ENCODE measurements around the gene DNAJC16. TPM values are rescaled to one million over a fixed set of nuclear protein-coding genes. Genes with fewer than 3 reads are reported as not detected.
"Not testable (repeated sequence)": the region's sequence is repeated elsewhere in the genome, so short reads cannot be mapped to it uniquely, and the experiment has no call there.

Gene DNAJC16
- total and polyA plus RNA-seq, 9 of the 15 experiments (the other 6 are each of a cell fraction or from before 2014, with no cell fraction given) = 6.9 to 16.8 (median 12.8) TPM

- H3K4me2 ChIP-seq (ENCODE audit: insufficient read depth, low read length); H3K9me1 ChIP-seq (ENCODE audit: control insufficient read depth, insufficient read depth, low read length); H2AFZ ChIP-seq (ENCODE audit: low read depth, low read length); BruUV-seq (replicated peaks); H4K20me1 ChIP-seq (replicated peaks; ENCODE audit: control insufficient read depth, insufficient read depth, low read length); CTCF ChIA-PET (ENCODE audit: low intra/inter-chr PET ratio); H3K9ac ChIP-seq (ENCODE audit: insufficient read depth in 1 of 2, low read depth in 2 of 2, low read length in 2 of 2); H3K27ac ChIP-seq (ENCODE audit: extremely low read depth, low read depth, low read length); H3K4me3 ChIP-seq; H3K36me3 ChIP-seq (ENCODE audit: control insufficient read depth, insufficient read depth, low read length); intact Hi-C loops (cut with micrococcal nuclease); FAIRE-seq; H3K9me3 ChIP-seq (replicated peaks; ENCODE audit: control insufficient read depth, insufficient read depth, low read depth, low read length); H3K27me3 ChIP-seq (ENCODE audit: control insufficient read depth in 2 of 2, insufficient read depth in 2 of 2, low read length in 2 of 2); in situ Hi-C loops (cut with MboI); H3K4me1 ChIP-seq (replicated peaks in 1 of 2; ENCODE audit: control insufficient read depth in 2 of 2, insufficient read depth in 2 of 2, low read length in 2 of 2); DNase-seq (ENCODE audit: extremely low read depth in 1 of 4, low spot score in 3 of 4); ATAC-seq; H3K79me2 ChIP-seq (ENCODE audit: control insufficient read depth, insufficient read depth, low read length): not testable (repeated sequence)
- WGBS (ENCODE audit: insufficient coverage, low coverage, missing lambda C conversion rate) = 74% methylated on average over 17 of the region's 17 CpGs
- POLR2A ChIA-PET = interaction anchor here (0.6 to 0.8 kb wide), 2 partner anchors 9 to 233 kb away, joined by 3 read pairs; no protein-coding TSS in a partner anchor
Observed at GRCh38 chr1:15486844-15487610, 39.6 kb upstream of the DNAJC16 start.

DNA sequence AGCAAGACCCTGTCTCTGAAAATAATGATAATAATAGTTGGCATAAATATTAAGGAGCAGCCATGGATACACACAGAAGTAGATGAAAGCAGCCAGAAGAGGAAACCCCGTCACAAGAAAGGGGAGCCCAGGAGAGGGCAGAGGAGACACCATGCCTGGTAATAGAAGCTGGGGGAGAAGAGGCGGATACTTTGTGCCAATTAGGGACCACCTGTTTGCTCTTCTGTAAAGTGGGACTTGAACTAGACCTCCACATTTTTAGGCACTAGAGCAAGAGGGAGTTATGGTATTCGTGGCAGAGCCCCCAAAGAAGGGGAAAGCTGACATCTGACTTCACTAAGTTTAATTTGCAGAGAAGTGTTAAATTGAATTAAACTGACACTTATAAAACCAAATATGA, 38.3 kb upstream of the DNAJC16 start:
- Histone ChIP-seq H3K36me3 (ENCODE audit: control insufficient read depth, insufficient read depth, low read length) (peaks cover 17% of the 10 kb centered on the region; the same call in 2 of the 3 replicates), H3K4me2 (ENCODE audit: insufficient read depth, low read length) (no peak overlapping the region), H3K27ac (ENCODE audit: extremely low read depth, low read depth, low read length) (no peak overlapping the region), H3K4me1 (replicated peaks in 1 of 2; ENCODE audit: control insufficient read depth in 2 of 2, insufficient read depth in 2 of 2, low read length in 2 of 2) (peaks cover 0 to 4% of the 10 kb centered on the region in 2 experiments; a peak in 1 of 5 replicates), H3K9me3 (replicated peaks; ENCODE audit: control insufficient read depth, insufficient read depth, low read depth, low read length) (no peaks in the 10 kb centered on the region), H3K9me1 (ENCODE audit: control insufficient read depth, insufficient read depth, low read length) (no peaks in the 10 kb centered on the region), H2AFZ (ENCODE audit: low read depth, low read length) (no peak overlapping the region), H3K27me3 (ENCODE audit: control insufficient read depth in 2 of 2, insufficient read depth in 2 of 2, low read length in 2 of 2) (no peaks in the 10 kb centered on the region), H4K20me1 (replicated peaks; ENCODE audit: control insufficient read depth, insufficient read depth, low read length) (no peaks in the 10 kb centered on the region), H3K4me3 (no peak overlapping the region), H3K79me2 (ENCODE audit: control insufficient read depth, insufficient read depth, low read length) (no peaks in the 10 kb centered on the region), H3K9ac (ENCODE audit: insufficient read depth in 1 of 2, low read depth in 2 of 2, low read length in 2 of 2) (no peak overlapping the region)
- ChIA-PET CTCF (ENCODE audit: low intra/inter-chr PET ratio) (no interaction called here), POLR2A (interaction anchor here (1.3 kb wide), 1 partner anchor 11 kb away, joined by 4 read pairs; no protein-coding TSS in a partner anchor)
- no peak for FAIRE-seq
- in situ Hi-C loops (cut with MboI) = no loop called here
- TF ChIP-seq ELF4 (CRISPR knock-in tag; IDR thresholded peaks at IDR 0.05) = no peak
- TF ChIP-seq ZFP1 (CRISPR knock-in tag; IDR thresholded peaks at IDR 0.05) = no peak
- no peak for TF ChIP-seq E2F4 (CRISPR knock-in tag; IDR thresholded peaks at IDR 0.05; ENCODE audit: low read depth)
- no peak for TF ChIP-seq CCAR2 (IDR thresholded peaks at IDR 0.05; ENCODE audit: low read depth, low read length)
- TF ChIP-seq AFF1 (IDR thresholded peaks at IDR 0.05; ENCODE audit: low read depth in 1 of 2, partially characterized antibody in 2 of 2) = no peak
- TF ChIP-seq, protein P1, sequence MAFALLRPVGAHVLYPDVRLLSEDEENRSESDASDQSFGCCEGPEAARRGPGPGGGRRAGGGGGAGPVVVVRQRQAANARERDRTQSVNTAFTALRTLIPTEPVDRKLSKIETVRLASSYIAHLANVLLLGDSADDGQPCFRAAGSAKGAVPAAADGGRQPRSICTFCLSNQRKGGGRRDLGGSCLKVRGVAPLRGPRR (CRISPR knock-in tag; IDR thresholded peaks at IDR 0.05) = no peak
- TF ChIP-seq SMARCE1 (IDR thresholded peaks at IDR 0.05) = no peak
- no TSS peak for BruUV-seq (replicated peaks)
- intact Hi-C loops (cut with micrococcal nuclease) = no loop called here
- ATAC-seq = no peak
- DNase-seq (ENCODE audit: extremely low read depth in 1 of 4, low spot score in 3 of 4) = no peak
- 44% methylated on average over 3 of the region's 3 CpGs for WGBS (ENCODE audit: insufficient coverage, low coverage, missing lambda C conversion rate)

All from K562 (cell line).